ENCODE data around the gene SSRP1. TPM values are rescaled to one million over a fixed set of nuclear protein-coding genes. Genes with fewer than 3 reads are reported as not detected.

Gene SSRP1
- total RNA-seq, 3 donors from 2014 or later, result 59.5 to 79.3 (median 65.8) TPM

DNA sequence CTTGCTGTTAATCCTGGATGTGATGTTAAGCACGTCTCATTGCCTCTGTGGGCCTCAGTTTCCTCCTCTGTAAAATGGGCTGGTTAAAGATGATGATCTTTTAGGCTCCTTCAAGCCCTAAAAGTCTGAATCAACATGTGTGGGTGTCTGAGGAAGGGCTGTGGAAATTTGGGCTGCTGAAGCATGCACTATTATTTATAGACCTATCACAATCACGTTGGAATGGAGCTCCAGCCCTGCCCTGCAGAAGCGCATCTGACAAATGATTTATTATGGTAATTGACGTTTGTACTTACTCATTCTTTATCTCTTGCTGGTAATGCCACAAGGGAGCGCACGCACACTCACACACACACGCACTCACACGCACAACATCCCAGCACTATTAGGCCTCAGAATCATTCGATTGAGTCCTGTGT lies 22.9 kb upstream of the SSRP1 start:
- Histone ChIP-seq H3K4me3 (no peak overlapping the region), H3K4me1 (ENCODE audit: low read depth) (no peaks in the 10 kb centered on the region), H3K36me3 (ENCODE audit: low read depth) (no peaks in the 10 kb centered on the region), H3K9me3 (no peaks in the 10 kb centered on the region)
- ATAC-seq, result peak; percentile 32
- TF ChIP-seq CTCF (IDR thresholded peaks at IDR 0.05), result no peak
- intact Hi-C loops (cut with DNase I, micrococcal nuclease), result no loop called here
- no peak for DNase-seq

- no peak for TF ChIP-seq CTCF (IDR thresholded peaks at IDR 0.05)
- ATAC-seq, result no peak
These were observed 22.2 kb upstream of the SSRP1 start for GRCh38 chr11:57357856-57358255.

GRCh38 chr11:57357310-57357709 lies 21.6 kb upstream of the SSRP1 start:
- H3K9me3 ChIP-seq, result no peaks in the 10 kb centered on the region
- intact Hi-C loops (cut with DNase I, micrococcal nuclease), result no loop called here

More at GRCh38 chr11:57357856-57358255, 22.2 kb upstream of the SSRP1 start:
- no peaks in the 10 kb centered on the region for H3K9me3 ChIP-seq
- intact Hi-C loops (cut with DNase I, micrococcal nuclease), result no loop called here
- no peak for DNase-seq
- H3K36me3 ChIP-seq (ENCODE audit: low read depth), result no peaks in the 10 kb centered on the region
- no peaks in the 10 kb centered on the region for H3K4me1 ChIP-seq (ENCODE audit: low read depth)
- H3K4me3 ChIP-seq, result no peak overlapping the region

DNA sequence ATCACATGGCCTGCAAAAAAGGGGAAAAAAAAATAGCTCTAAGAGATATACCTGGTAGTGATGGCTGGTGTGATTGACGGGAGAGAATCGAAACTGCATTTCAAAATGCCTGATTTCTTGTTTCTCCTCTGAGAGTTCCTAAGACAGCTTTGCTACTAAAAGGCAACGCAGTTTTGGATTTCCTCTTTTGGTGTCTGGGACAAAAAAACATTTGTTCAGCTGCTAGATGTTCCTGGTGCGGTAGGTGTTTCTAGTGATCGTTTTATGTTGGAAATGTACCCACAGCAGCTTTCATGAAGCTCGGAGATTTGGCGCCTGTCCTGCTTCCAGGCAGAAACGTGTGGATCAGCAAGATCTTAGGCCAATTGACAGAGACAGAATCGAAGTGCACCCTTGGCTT lies 20.6 kb upstream of the SSRP1 start:
- DNase-seq, result no peak
- Histone ChIP-seq H3K9me3 (no peaks in the 10 kb centered on the region), H3K4me3 (no peak overlapping the region), H3K4me1 (ENCODE audit: low read depth) (no peaks in the 10 kb centered on the region), H3K36me3 (ENCODE audit: low read depth) (no peaks in the 10 kb centered on the region)
- intact Hi-C loops (cut with DNase I, micrococcal nuclease), result no loop called here
- no peak for ATAC-seq
- no peak for TF ChIP-seq CTCF (IDR thresholded peaks at IDR 0.05)

More at GRCh38 chr11:57357310-57357709, 21.6 kb upstream of the SSRP1 start:
- no peaks in the 10 kb centered on the region for H3K4me1 ChIP-seq (ENCODE audit: low read depth)
- no peaks in the 10 kb centered on the region for H3K36me3 ChIP-seq (ENCODE audit: low read depth)
- H3K4me3 ChIP-seq, result no peak overlapping the region
- ATAC-seq, result no peak
- DNase-seq, result no peak
- no peak for TF ChIP-seq CTCF (IDR thresholded peaks at IDR 0.05)

DNA sequence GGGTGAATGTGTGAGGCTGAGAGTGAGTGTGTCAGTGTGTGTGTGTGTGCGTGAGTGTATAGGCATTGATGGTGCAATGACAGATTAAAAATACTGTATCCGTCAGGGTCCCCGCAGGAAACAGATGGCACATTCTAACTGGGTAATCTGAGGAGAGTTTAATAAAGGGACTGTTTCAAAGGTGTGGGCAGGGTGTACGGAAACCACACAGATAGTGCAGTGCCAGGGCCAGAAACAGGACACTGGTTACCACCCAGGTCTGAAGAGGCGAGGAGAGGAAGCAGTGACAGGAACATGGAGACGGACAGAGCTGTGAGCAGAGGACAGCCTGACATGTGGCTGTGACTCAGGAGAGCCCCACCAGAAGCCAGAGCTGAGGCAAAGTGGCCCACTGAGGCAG lies 19.0 kb upstream of the SSRP1 start:
- no peak for TF ChIP-seq CTCF (IDR thresholded peaks at IDR 0.05)
- Histone ChIP-seq H3K4me1 (ENCODE audit: low read depth) (no peaks in the 10 kb centered on the region), H3K4me3 (no peak overlapping the region), H3K36me3 (ENCODE audit: low read depth) (no peaks in the 10 kb centered on the region), H3K9me3 (no peaks in the 10 kb centered on the region)
- intact Hi-C loops (cut with DNase I, micrococcal nuclease), result no loop called here
- no peak for ATAC-seq
- DNase-seq, result no peak

DNA sequence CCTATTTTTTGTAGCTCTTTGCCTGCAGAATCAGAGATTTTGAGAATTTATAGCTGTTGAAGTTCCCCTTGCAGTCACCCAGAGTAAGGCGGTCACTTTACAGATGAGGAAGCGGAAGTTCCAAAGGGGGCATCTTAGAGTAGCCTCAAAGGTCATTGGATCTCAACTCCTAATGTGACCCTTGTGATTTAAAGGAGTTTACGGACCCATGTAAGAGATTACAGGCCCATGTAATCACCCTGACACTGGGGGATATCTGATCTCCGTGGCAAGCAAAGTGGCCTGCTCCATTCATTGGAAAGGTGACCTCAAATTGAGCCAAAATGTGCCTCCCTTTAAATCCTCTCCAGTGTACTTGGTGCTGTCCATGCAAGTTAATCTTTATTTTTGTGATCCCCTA lies 18.2 kb upstream of the SSRP1 start:
- H3K9me3 ChIP-seq, result no peaks in the 10 kb centered on the region
- ATAC-seq (no peak), DNase-seq (no peak)
- no peak for TF ChIP-seq CTCF (IDR thresholded peaks at IDR 0.05)
- no peak overlapping the region for H3K4me3 ChIP-seq
- intact Hi-C loops (cut with DNase I, micrococcal nuclease), result no loop called here
- H3K4me1 ChIP-seq (ENCODE audit: low read depth), result no peaks in the 10 kb centered on the region
- no peaks in the 10 kb centered on the region for H3K36me3 ChIP-seq (ENCODE audit: low read depth)
